PC-3 (cell line): ENCODE measurements around the gene AKAP6. TPM values are rescaled to one million over a fixed set of nuclear protein-coding genes. Genes with fewer than 3 reads are reported as not detected.
"Not testable (repeated sequence)": the region's sequence is repeated elsewhere in the genome, so short reads cannot be mapped to it uniquely, and the experiment has no call there.

Source experiments
- ATAC-seq: fragments of 200-7000 bp; cut with Tn5 transposase; 2 replicates; pipeline ENCODE4 v1.9.1; 2020; ENCODE audit warnings: mild to moderate bottlenecking, moderate library complexity
- BruUV-seq: library from RNA; stranded (reverse); fragments of 400-500 nt; replicated peaks from 2 replicates; lab custom pipeline; 2021; lab: Mats Ljungman, UMichigan
- CTCF ChIA-PET: fragments of 300-600 bp; sonication (Branson Sonifier 250); formaldehyde crosslinking; loops from one replicate; lab custom pipeline; 2022; ENCODE audit warnings: antibody characterized with exemption; lab: Charles Lee
- POLR2A ChIA-PET: fragments of 300-600 bp; sonication (Branson Sonifier 250); formaldehyde crosslinking; loops from one replicate; lab custom pipeline; 2022; ENCODE audit warnings: antibody characterized with exemption; ENCODE audit not compliant: unreplicated experiment; lab: Charles Lee
- DNase-seq: peaks from one replicate; pipeline ENCODE4 v3.0.0-alpha.2; 2015
- H2AFZ ChIP-seq: fragments of 300-600 bp; sonication (generic); 2 replicates; pipeline ENCODE4 v1.6.0; 2016; ENCODE audit warnings: antibody characterized with exemption, low read length
- H3F3A ChIP-seq: fragments of 300-600 bp; sonication (generic); one replicate; pipeline ENCODE4 v1.6.0; 2017; ENCODE audit warnings: antibody characterized with exemption, low read length, control low read depth, mild to moderate bottlenecking; ENCODE audit not compliant: unreplicated experiment
- H3K27ac ChIP-seq: fragments of 300-600 bp; sonication (generic); 2 replicates; pipeline ENCODE4 v1.5.1; 2016; ENCODE audit warnings: mild to moderate bottlenecking, low read length
- H3K27me3 ChIP-seq: fragments of 300-600 bp; sonication (generic); 2 replicates; pipeline ENCODE4 v1.6.1; 2016; ENCODE audit warnings: low read length, mixed read lengths
- H3K36me3 ChIP-seq: fragments of 300-600 bp; sonication (generic); 2 replicates; pipeline ENCODE4 v1.6.1; 2016; ENCODE audit warnings: low read depth, mixed run types, low read length, mixed read lengths
- H3K4me1 ChIP-seq: fragments of 300-600 bp; sonication (generic); 2 replicates; pipeline ENCODE4 v1.5.1; 2016; ENCODE audit warnings: low read length; ENCODE audit not compliant: insufficient read depth
- H3K4me2 ChIP-seq: fragments of 300-600 bp; sonication (generic); 2 replicates; pipeline ENCODE4 v1.6.0; 2016; ENCODE audit warnings: low read length
- H3K4me3 ChIP-seq: fragments of 300-600 bp; sonication (generic); 2 replicates; pipeline ENCODE4 v1.5.1; 2016; ENCODE audit warnings: mild to moderate bottlenecking, low read length, mixed read lengths
- H3K79me2 ChIP-seq: fragments of 300-600 bp; sonication (generic); 2 replicates; pipeline ENCODE4 v1.6.1; 2017; ENCODE audit warnings: low read length, mixed read lengths
- H3K9ac ChIP-seq: fragments of 300-600 bp; sonication (generic); 2 replicates; pipeline ENCODE4 v1.6.0; 2016; ENCODE audit warnings: mild to moderate bottlenecking, low read length
- H3K9me2 ChIP-seq: fragments of 300-600 bp; sonication (generic); replicated peaks from 2 replicates; pipeline ENCODE4 v1.6.1; 2016; ENCODE audit warnings: mixed run types, low read length, mixed read lengths
- H3K9me3 ChIP-seq: fragments of 300-600 bp; sonication (generic); 2 replicates; pipeline ENCODE4 v1.6.1; 2016; ENCODE audit warnings: low read length, mixed read lengths
- H4K20me1 ChIP-seq: fragments of 300-600 bp; sonication (generic); 2 replicates; pipeline ENCODE4 v1.6.1; 2016; ENCODE audit warnings: low read length, mixed read lengths
- CTCF ChIP-seq: fragments of 300-600 bp; sonication (generic); conservative IDR thresholded peaks from 2 replicates; pipeline ENCODE4 v1.5.1; 2017; ENCODE audit warnings: antibody characterized with exemption, low read depth, mild to moderate bottlenecking, low read length
- EZH2 ChIP-seq: fragments of 300-600 bp; sonication (generic); IDR thresholded peaks from one replicate; pipeline ENCODE4 v1.6.1; 2017; ENCODE audit warnings: antibody characterized with exemption, mild to moderate bottlenecking, low read length; ENCODE audit not compliant: unreplicated experiment
- EZH2phosphoT487 ChIP-seq: fragments of 300-600 bp; sonication (generic); IDR thresholded peaks from 2 replicates; pipeline ENCODE4 v1.6.1; 2018; ENCODE audit warnings: mild to moderate bottlenecking, antibody characterized with exemption, low read length, borderline replicate concordance
- intact Hi-C: fragments of 100-400 bp; cut with micrococcal nuclease; formaldehyde crosslinking; loops from 2 replicates; pipeline ENCODE4 v1.9.0; 2023
- total RNA-seq: library from RNA; depleted of rRNA; stranded (reverse); fragments of >200 nt; gene quantifications from 2 replicates; pipeline ENCODE4 v1.2.3, GENCODE V29; 2014

Gene AKAP6
- total RNA-seq, 1 experiment from 2014 or later, result 1.5 TPM

- Histone ChIP-seq H3K9ac (no peak overlapping the region), H4K20me1 (no peaks in the 10 kb centered on the region), H3K36me3 (no peaks in the 10 kb centered on the region), H3K4me2 (no peak overlapping the region), H3K79me2 (no peaks in the 10 kb centered on the region), H3F3A (no peaks in the 10 kb centered on the region), H3K9me3 (no peaks in the 10 kb centered on the region), H3K27ac (no peak overlapping the region), H3K9me2 (no peaks in the 10 kb centered on the region), H3K4me3 (no peak overlapping the region), H3K27me3 (no peaks in the 10 kb centered on the region), H3K4me1 (no peaks in the 10 kb centered on the region), H2AFZ (no peak overlapping the region)
- BruUV-seq, result no TSS peak
- intact Hi-C loops, result loop anchor here (5.0 to 10.0 kb wide), 4 partner anchors 1077 to 1917 kb away; no protein-coding TSS in a partner anchor
- TF ChIP-seq EZH2 (no peak), EZH2phosphoT487 (no peak), CTCF (no peak)
- ChIA-PET CTCF (no interaction called here), POLR2A (no interaction called here)
- no peak for ATAC-seq
- DNase-seq, result no peak
Measured at GRCh38 chr14:32578181-32578580, 249.1 kb downstream of the AKAP6 start.

- H3K9ac ChIP-seq, ATAC-seq, BruUV-seq, H3K9me3 ChIP-seq, H3K79me2 ChIP-seq, H4K20me1 ChIP-seq, CTCF ChIA-PET, H2AFZ ChIP-seq, POLR2A ChIA-PET, DNase-seq, H3K4me1 ChIP-seq, H3K9me2 ChIP-seq, H3K27me3 ChIP-seq, intact Hi-C loops, H3F3A ChIP-seq, H3K36me3 ChIP-seq, H3K4me2 ChIP-seq, H3K4me3 ChIP-seq, H3K27ac ChIP-seq: not testable (repeated sequence)
Measured at GRCh38 chr14:32583427-32583826, 254.3 kb downstream of the AKAP6 start.

GRCh38 chr14:32584079-32584478, 255.0 kb downstream of the AKAP6 start:
- Histone ChIP-seq H3K27ac (no peak overlapping the region), H3K27me3 (no peaks in the 10 kb centered on the region), H3F3A (no peaks in the 10 kb centered on the region), H2AFZ (no peak overlapping the region), H4K20me1 (no peaks in the 10 kb centered on the region), H3K4me1 (no peaks in the 10 kb centered on the region), H3K4me3 (no peak overlapping the region), H3K9me3 (no peaks in the 10 kb centered on the region), H3K9ac (no peak overlapping the region), H3K4me2 (no peak overlapping the region), H3K9me2 (no peaks in the 10 kb centered on the region), H3K36me3 (no peaks in the 10 kb centered on the region), H3K79me2 (no peaks in the 10 kb centered on the region)
- POLR2A ChIA-PET, result no interaction called here
- DNase-seq, result no peak
- intact Hi-C loops, result no loop called here
- CTCF ChIA-PET, result no interaction called here
- ATAC-seq, result no peak
- TF ChIP-seq EZH2 (no peak), EZH2phosphoT487 (no peak), CTCF (no peak)
- BruUV-seq, result no TSS peak
